Esophagus squamous epithelium (tissue), 5 donors: Measurements from ENCODE around the gene ACE2. TPM values are rescaled to one million over a fixed set of nuclear protein-coding genes. Genes with fewer than 3 reads are reported as not detected.
"Not testable (repeated sequence)": the region's sequence is repeated elsewhere in the genome, so short reads cannot be mapped to it uniquely, and the experiment has no call there.

Experiments
- DNase-seq: peaks from one replicate; lab custom pipeline; 2025; lab: John Stamatoyannopoulos, UW
- H3K27ac ChIP-seq, 4 donors: fragments of 200-600 bp; sonication (generic); one replicate each; pipeline ENCODE4 v1.5.1; 2016 to 2019; ENCODE audit warnings: mild to moderate bottlenecking in 1 of 4
- H3K27me3 ChIP-seq, 4 donors: fragments of 200-600 bp; sonication (generic); 1 replicate in 3 of 4; 2 replicates in 1 of 4; pipeline versions ENCODE4 v1.5.1 to v1.6.0; 2017 to 2021; ENCODE audit warnings: antibody characterized with exemption in 1 of 4
- H3K36me3 ChIP-seq, 3 donors: fragments of 200-600 bp; sonication (generic); one replicate each; pipeline ENCODE4 v1.5.1; 2016 to 2019
- H3K4me1 ChIP-seq, 3 donors: fragments of 200-600 bp; sonication (generic); one replicate each; pipeline ENCODE4 v1.5.1; 2017 to 2019
- H3K4me3 ChIP-seq, 4 donors: fragments of 200-600 bp; sonication (generic); 1 replicate in 3 of 4; 2 replicates in 1 of 4; pipeline ENCODE4 v1.5.1; 2016 to 2019; ENCODE audit warnings: mild to moderate bottlenecking in 2 of 4, moderate library complexity in 1 of 4
- H3K9me3 ChIP-seq, 3 donors: fragments of 200-600 bp; sonication (generic); one replicate each; pipeline ENCODE4 v1.5.1; 2016 to 2019
- CTCF ChIP-seq, 6 experiments: fragments of 450-650 bp in 4 of 6; fragments of 200-600 bp in 2 of 6; sonication (generic) in 2 of 6; IDR thresholded peaks; one replicate each; pipeline ENCODE4 v1.5.1; 2016 to 2019; ENCODE audit warnings: antibody characterized with exemption in 6 of 6, mild to moderate bottlenecking in 4 of 6, moderate library complexity in 4 of 6
- POLR2A ChIP-seq, 4 donors: fragments of 450-650 bp; IDR thresholded peaks; one replicate each; pipeline ENCODE4 v1.6.1; 2017; ENCODE audit warnings: antibody characterized with exemption in 4 of 4, mild to moderate bottlenecking in 4 of 4, moderate library complexity in 3 of 4
- WGBS, 2 donors: methylation state at CpG; one replicate each; pipeline ENCODE4 v1.1.5; 2018; 5-methylcytosine and 5-hydroxymethylcytosine counted together
- intact Hi-C: fragments of 100-400 bp; cut with DNase I; formaldehyde crosslinking; loops from one replicate; pipeline ENCODE4 v1.15.0; 2022
- total RNA-seq, 4 donors: library from RNA; depleted of rRNA; stranded (reverse); fragments of >200 nt; gene quantifications; one replicate each; pipeline ENCODE4 v1.1.0, GENCODE V29; 2016
- donor health status: DM: yes; HTN: yes; CAD: no.

The ACE2 gene
- 1 to 10 TPM in 3 of 4 donors, under 1 TPM in 1; 0.57 to 9.8 (median 5.5) TPM for total RNA-seq

GRCh38 chrX:15600745-15601144, at the start of gene ACE2:
Gene ACE2, minus strand, starts transcription at chrX:15600960. Its CDS starts 49 bp downstream, at chrX:15600911.
- WGBS, 2 donors: 65 to 77% methylated on average over 4 of the region's 4 CpGs
- intact Hi-C loops: no loop called here
- Histone ChIP-seq H3K4me3 (no peak within 1 kb of the TSS), H3K36me3 (no peaks in the 10 kb centered on the region), H3K27ac (peak within 1 kb of the TSS in 2 of 4 donors; percentile 42 to 51), H3K9me3 (no peaks in the 10 kb centered on the region), H3K27me3 (no peaks in the 10 kb centered on the region), H3K4me1 (peaks cover 0 to under 1% (median 0%) of the 10 kb centered on the region in 3 donors)
- TF ChIP-seq CTCF (IDR thresholded peaks at IDR 0.05) (no peak), POLR2A (IDR thresholded peaks at IDR 0.05) (no peak)
- DNase-seq: no peak

GRCh38 chrX:15647510-15647909, 46.8 kb upstream of the ACE2 start:
- H3K36me3 ChIP-seq, DNase-seq, H3K4me3 ChIP-seq, intact Hi-C loops, H3K9me3 ChIP-seq, H3K27me3 ChIP-seq, H3K4me1 ChIP-seq, H3K27ac ChIP-seq: not testable (repeated sequence)
- WGBS, 2 donors: no CpG with 5 or more reads among the region's 5 CpGs

- 90% methylated on average over 4 of the region's 27 CpGs; no CpG with 5 or more reads in 1 of the 2 donors for WGBS, 2 donors
- no peaks in the 10 kb centered on the region for H3K9me3 ChIP-seq
- H3K27me3 ChIP-seq: no peaks in the 10 kb centered on the region
- no peak for DNase-seq
- no peak for TF ChIP-seq POLR2A (IDR thresholded peaks at IDR 0.05)
- no peak for TF ChIP-seq CTCF (IDR thresholded peaks at IDR 0.05)
- intact Hi-C loops: no loop called here
- no peaks in the 10 kb centered on the region for H3K4me1 ChIP-seq
- H3K36me3 ChIP-seq: no peaks in the 10 kb centered on the region
- no peak overlapping the region for H3K4me3 ChIP-seq
- H3K27ac ChIP-seq: no peak overlapping the region
Observed at GRCh38 chrX:15646543-15646942, 45.8 kb upstream of the ACE2 start.

- Histone ChIP-seq H3K27ac (no peak overlapping the region), H3K4me1 (no peaks in the 10 kb centered on the region), H3K27me3 (no peaks in the 10 kb centered on the region), H3K4me3 (no peak overlapping the region), H3K9me3 (no peaks in the 10 kb centered on the region), H3K36me3 (no peaks in the 10 kb centered on the region)
- intact Hi-C loops: no loop called here
- DNase-seq: no peak
- TF ChIP-seq POLR2A (IDR thresholded peaks at IDR 0.05): no peak
- no peak for TF ChIP-seq CTCF (IDR thresholded peaks at IDR 0.05)
- 87% methylated on average over 6 of the region's 15 CpGs; no CpG with 5 or more reads in 1 of the 2 donors for WGBS, 2 donors
Observed at GRCh38 chrX:15646031-15646430, 45.3 kb upstream of the ACE2 start.

- whole genome bisulfite sequencing, 2 donors: 68 to 85% methylated on average over 2 to 3 of the region's 3 CpGs
- no peaks in the 10 kb centered on the region for H3K27me3 ChIP-seq
- H3K4me3 ChIP-seq: no peak overlapping the region
- no peak overlapping the region for H3K27ac ChIP-seq
- DNase-seq: no peak
- TF ChIP-seq CTCF (IDR thresholded peaks at IDR 0.05) (no peak), POLR2A (IDR thresholded peaks at IDR 0.05) (no peak)
- no peaks in the 10 kb centered on the region for H3K9me3 ChIP-seq
- no peaks in the 10 kb centered on the region for H3K36me3 ChIP-seq
- intact Hi-C loops: no loop called here
- no peaks in the 10 kb centered on the region for H3K4me1 ChIP-seq
Observed at GRCh38 chrX:15645266-15645665, 44.5 kb upstream of the ACE2 start.

- DNase-seq: no peak
- intact Hi-C loops: no loop called here
- TF ChIP-seq CTCF (IDR thresholded peaks at IDR 0.05) (no peak), POLR2A (IDR thresholded peaks at IDR 0.05) (no peak)
- Histone ChIP-seq H3K36me3 (no peaks in the 10 kb centered on the region), H3K9me3 (no peaks in the 10 kb centered on the region), H3K4me3 (no peak overlapping the region), H3K4me1 (no peaks in the 10 kb centered on the region), H3K27me3 (no peaks in the 10 kb centered on the region), H3K27ac (no peak overlapping the region)
- 91 to 100% methylated on average over 1 of the region's 1 CpG for WGBS, 2 donors
Observed at GRCh38 chrX:15644560-15644872, 43.8 kb upstream of the ACE2 start.
